Measurements from ENCODE around the gene TBX4. TPM values are rescaled to one million over a fixed set of nuclear protein-coding genes. Genes with fewer than 3 reads are reported as not detected.
"Not testable (repeated sequence)": the region's sequence is repeated elsewhere in the genome, so short reads cannot be mapped to it uniquely, and the experiment has no call there.

Gene TBX4
- total RNA-seq, 4 donors from 2014 or later: 0.54 TPM; not detected in 3

DNA sequence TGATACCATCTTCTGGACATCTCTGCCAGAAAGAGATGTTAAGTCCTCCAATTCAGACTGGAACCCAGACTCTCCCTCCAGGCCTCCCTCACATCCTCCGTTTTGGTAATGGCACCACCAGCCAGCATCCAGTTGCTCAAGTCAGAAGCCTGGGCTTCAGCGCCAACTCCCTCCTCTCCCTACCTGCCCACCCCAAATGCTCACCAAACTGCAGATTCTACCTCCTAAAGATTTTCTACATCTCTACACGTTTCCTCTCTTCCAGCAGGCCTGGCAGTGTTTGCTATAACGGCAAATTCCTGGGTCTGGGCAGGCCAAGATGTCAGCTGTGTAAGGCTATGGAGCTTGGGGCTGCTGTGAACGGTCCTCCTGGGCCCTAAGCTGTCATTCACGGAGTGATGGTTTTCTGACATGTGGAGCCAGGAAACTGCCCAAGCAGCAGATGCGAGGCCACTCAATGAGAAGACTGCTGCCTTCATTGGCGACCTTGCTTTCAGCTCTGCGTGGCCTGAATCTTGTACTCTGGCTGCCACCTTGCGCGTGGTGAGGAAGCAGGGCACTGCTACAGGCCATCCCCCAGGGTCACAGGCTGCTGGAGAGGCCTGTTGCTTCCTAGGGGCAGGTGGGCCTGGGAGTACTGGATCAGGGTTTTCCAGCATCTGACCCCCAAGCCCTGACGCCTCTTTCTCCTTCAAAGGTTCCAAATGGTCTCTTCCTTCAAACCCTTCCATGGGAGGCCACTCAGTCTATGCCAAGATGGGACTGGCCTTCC, 37.7 kb downstream of the TBX4 start:
- H3K4me3 ChIP-seq (replicated peaks in 1 of 3): no peak overlapping the region
- no peaks in the 10 kb centered on the region for H3K27me3 ChIP-seq
- no peaks in the 10 kb centered on the region for H3K9me3 ChIP-seq
- intact Hi-C loops (cut with DNase I): no loop called here
- no peaks in the 10 kb centered on the region for H3K36me3 ChIP-seq
- DNase-seq: no peak
- peaks cover 0 to 7% of the 10 kb centered on the region in 2 donors for H3K4me1 ChIP-seq
- TF ChIP-seq POLR2A (IDR thresholded peaks at IDR 0.05): no peak
- TF ChIP-seq, protein P1, sequence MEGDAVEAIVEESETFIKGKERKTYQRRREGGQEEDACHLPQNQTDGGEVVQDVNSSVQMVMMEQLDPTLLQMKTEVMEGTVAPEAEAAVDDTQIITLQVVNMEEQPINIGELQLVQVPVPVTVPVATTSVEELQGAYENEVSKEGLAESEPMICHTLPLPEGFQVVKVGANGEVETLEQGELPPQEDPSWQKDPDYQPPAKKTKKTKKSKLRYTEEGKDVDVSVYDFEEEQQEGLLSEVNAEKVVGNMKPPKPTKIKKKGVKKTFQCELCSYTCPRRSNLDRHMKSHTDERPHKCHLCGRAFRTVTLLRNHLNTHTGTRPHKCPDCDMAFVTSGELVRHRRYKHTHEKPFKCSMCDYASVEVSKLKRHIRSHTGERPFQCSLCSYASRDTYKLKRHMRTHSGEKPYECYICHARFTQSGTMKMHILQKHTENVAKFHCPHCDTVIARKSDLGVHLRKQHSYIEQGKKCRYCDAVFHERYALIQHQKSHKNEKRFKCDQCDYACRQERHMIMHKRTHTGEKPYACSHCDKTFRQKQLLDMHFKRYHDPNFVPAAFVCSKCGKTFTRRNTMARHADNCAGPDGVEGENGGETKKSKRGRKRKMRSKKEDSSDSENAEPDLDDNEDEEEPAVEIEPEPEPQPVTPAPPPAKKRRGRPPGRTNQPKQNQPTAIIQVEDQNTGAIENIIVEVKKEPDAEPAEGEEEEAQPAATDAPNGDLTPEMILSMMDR (IDR thresholded peaks at IDR 0.05): no peak
- WGBS, 2 donors: 88 to 93% methylated on average over 12 of the region's 12 CpGs
- no peak overlapping the region for H3K27ac ChIP-seq

DNA sequence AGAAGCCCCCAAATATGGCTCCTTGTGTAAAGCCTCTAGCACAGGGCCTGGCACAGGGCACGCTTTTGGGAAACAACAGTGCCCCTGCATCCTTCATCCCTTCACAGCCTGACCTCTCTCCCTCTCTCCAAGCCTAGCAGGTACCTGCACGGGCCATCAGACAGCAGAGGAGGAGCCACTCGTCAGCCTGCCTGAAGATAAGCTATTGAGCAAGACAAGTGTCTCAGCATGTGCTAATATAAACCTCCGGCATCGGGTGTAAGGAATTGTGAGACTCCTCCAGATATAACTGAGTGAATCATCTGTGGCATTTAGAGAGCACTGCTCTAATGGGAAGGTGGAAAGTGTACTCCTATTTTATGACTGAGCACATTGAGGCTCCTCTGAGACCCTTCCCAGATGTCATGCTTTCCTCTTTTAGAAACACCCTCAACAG, 38.3 kb downstream of the TBX4 start:
- H3K4me1 ChIP-seq: peaks cover 0 to 7% of the 10 kb centered on the region in 2 donors
- H3K27me3 ChIP-seq: no peaks in the 10 kb centered on the region
- no peak overlapping the region for H3K4me3 ChIP-seq (replicated peaks in 1 of 3)
- no peak overlapping the region for H3K27ac ChIP-seq
- no peaks in the 10 kb centered on the region for H3K36me3 ChIP-seq
- no peak for DNase-seq
- intact Hi-C loops (cut with DNase I): no loop called here
- TF ChIP-seq, protein P1 (IDR thresholded peaks at IDR 0.05): no peak
- TF ChIP-seq POLR2A (IDR thresholded peaks at IDR 0.05): no peak
- 66 to 73% methylated on average over 5 of the region's 5 CpGs for WGBS, 2 donors
- H3K9me3 ChIP-seq: no peaks in the 10 kb centered on the region

DNA sequence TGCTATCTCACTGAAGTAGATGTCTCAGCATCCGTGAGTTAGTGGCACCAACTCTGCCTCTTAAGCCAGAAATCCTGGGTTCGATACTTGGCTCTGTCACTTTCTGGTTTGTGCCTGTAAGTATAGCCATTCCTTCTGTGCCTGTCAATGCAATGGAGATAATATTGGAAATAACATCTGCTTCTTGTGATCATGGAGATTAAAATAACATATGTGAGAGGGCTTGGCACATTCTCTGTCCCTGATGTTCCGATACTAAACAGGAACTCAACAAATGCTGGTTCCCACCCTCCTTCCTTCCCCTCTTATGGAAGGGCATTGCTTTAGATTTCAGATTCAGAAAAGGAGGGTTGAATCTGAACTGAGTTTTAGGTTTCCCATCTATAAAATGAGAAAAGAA, 39.8 kb downstream of the TBX4 start:
- TF ChIP-seq, protein P1 (IDR thresholded peaks at IDR 0.05): no peak
- no peak for TF ChIP-seq POLR2A (IDR thresholded peaks at IDR 0.05)
- DNase-seq: no peak
- Histone ChIP-seq H3K27me3 (no peaks in the 10 kb centered on the region), H3K36me3 (no peaks in the 10 kb centered on the region), H3K4me1 (no peaks in the 10 kb centered on the region), H3K4me3 (replicated peaks in 1 of 3) (no peak overlapping the region), H3K9me3 (no peaks in the 10 kb centered on the region), H3K27ac (no peak overlapping the region)
- intact Hi-C loops (cut with DNase I): no loop called here
- WGBS, 2 donors: 87 to 88% methylated on average over 3 of the region's 3 CpGs

DNA sequence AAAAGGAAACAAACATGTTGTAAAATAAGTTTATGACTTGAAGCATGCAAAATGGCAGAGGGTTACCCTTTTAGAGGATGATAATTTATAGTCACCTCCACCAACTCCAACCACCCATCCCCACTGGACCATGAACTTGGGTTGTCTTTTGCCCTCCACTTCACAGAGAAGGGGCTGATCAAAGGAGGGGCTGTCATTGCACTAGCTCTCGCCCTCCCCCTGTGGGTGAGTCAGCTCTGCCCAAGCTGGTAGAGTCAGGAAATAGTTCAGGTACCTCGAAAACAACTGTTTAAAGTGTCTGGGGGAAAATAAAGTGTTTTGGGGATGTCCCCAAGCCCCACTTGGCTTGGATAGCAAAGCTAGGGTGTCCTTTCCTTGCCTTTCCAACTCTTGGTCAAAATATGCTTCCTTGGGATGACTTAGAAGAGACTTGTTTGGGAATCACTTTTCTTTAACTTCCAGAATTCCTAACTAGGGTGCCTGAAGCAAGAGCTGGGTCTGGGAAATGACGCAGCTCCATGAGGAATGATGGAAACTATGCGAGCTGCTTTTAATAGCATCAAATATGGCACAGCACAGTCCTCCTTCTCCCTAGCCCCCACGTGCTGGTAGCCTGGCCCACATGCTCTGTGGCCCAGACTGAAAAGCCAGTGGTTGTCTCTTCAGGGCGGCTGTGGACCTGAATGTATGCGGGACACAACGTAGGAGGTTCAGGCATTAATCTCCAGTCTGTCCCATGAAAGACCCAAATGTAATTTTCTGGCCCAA, 40.7 kb downstream of the TBX4 start:
- Histone ChIP-seq H3K4me3 (replicated peaks in 1 of 3) (no peak overlapping the region), H3K27me3 (no peaks in the 10 kb centered on the region), H3K27ac (no peak overlapping the region), H3K36me3 (no peaks in the 10 kb centered on the region), H3K4me1 (no peaks in the 10 kb centered on the region), H3K9me3 (no peaks in the 10 kb centered on the region)
- intact Hi-C loops (cut with DNase I): no loop called here
- TF ChIP-seq, protein P1 (IDR thresholded peaks at IDR 0.05): no peak
- TF ChIP-seq POLR2A (IDR thresholded peaks at IDR 0.05): no peak
- DNase-seq: no peak
- WGBS, 2 donors: 82 to 85% methylated on average over 8 of the region's 8 CpGs

DNA sequence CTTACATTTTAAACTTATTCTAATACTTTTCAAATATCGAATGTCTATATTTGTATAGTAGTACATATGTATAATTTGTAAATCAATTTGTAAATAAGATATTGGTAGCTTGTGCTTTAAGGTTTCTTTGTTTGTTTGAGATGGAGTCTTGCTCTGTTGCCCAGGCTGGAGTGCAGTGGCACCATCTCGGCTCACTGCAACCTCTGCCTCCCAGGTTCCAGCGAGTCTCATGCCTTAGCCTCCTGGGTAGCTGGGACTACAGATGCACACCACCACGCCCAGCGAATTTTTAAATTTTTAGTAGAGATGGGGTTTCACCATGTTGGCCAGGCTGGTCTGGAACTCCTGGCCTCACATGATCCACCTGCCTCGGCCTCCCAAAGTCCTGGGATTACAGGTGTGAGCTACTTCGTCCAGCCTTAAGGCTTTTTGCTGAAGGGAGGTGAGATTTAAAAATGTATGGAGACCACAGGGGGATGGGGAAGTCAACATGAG, 41.7 kb downstream of the TBX4 start:
- DNase-seq; H3K4me3 ChIP-seq (replicated peaks in 1 of 3); H3K27ac ChIP-seq; intact Hi-C loops (cut with DNase I); H3K27me3 ChIP-seq; H3K9me3 ChIP-seq; H3K4me1 ChIP-seq; H3K36me3 ChIP-seq: not testable (repeated sequence)
- WGBS, 2 donors: 94 to 96% methylated on average over 7 of the region's 7 CpGs

All from thyroid gland (tissue), 4 donors.